ENCODE results near the gene KRT81.
A peak's percentile ranks its signal among the peaks of the same experiment; 100 is the strongest.

The KRT81 gene

DNA sequence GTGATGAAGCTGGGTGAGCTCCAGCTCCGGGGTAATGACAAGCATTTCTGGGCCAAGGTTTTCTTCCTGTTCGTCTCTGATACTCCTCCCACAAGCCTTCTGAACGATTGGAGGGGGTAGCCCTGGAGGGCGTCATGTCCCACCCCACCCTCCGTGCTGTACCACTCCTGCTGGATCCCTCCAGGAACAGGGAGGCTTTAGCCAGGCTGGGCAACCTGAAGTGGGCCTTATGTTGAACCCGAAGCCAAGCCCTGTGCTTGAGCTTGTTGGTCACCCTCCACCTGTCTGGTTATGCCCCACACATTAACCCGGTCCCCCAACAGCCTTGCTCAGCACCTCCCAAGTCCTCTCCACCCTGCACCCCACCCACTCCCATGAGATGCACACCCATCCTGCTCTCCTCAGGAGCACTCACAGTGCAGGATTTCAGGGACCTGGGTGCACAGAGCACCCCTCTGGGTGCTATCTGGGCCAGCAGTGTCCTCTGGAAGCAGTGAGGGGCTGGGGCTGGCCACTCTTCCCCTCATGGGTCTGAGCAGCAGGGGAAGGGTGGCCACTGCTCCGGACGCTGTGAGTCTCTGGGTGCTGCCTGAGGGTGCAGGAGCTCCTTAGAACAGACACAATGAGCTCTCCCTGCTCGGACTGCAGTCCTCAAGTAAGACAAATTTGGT, 36.6 kb upstream of the KRT81 start:
- Histone ChIP-seq H3K4me3 (no peak overlapping the region), H3K27ac (no peak overlapping the region), H3K9me3 (no peaks in the 10 kb centered on the region), H3K36me3 (no peaks in the 10 kb centered on the region), H3K27me3 (no peaks in the 10 kb centered on the region), H3K4me1 (peaks cover 0 to 18% (median 5%) of the 10 kb centered on the region in 4 donors)
- DNase-seq: no peak
- intact Hi-C loops (cut with DNase I; ENCODE audit: low total_unique reads): loop anchor here (2.0 kb wide), 1 partner anchor 171 kb away; no protein-coding TSS in a partner anchor
- TF ChIP-seq, protein P1, sequence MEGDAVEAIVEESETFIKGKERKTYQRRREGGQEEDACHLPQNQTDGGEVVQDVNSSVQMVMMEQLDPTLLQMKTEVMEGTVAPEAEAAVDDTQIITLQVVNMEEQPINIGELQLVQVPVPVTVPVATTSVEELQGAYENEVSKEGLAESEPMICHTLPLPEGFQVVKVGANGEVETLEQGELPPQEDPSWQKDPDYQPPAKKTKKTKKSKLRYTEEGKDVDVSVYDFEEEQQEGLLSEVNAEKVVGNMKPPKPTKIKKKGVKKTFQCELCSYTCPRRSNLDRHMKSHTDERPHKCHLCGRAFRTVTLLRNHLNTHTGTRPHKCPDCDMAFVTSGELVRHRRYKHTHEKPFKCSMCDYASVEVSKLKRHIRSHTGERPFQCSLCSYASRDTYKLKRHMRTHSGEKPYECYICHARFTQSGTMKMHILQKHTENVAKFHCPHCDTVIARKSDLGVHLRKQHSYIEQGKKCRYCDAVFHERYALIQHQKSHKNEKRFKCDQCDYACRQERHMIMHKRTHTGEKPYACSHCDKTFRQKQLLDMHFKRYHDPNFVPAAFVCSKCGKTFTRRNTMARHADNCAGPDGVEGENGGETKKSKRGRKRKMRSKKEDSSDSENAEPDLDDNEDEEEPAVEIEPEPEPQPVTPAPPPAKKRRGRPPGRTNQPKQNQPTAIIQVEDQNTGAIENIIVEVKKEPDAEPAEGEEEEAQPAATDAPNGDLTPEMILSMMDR (IDR thresholded peaks at IDR 0.05): no peak

GRCh38 chr12:52327052-52327829, 35.9 kb upstream of the KRT81 start:
- TF ChIP-seq, protein P1 (IDR thresholded peaks at IDR 0.05): peak; percentile 84 to 88
- Histone ChIP-seq H3K4me1 (peaks cover 0 to 18% (median 5%) of the 10 kb centered on the region in 4 donors), H3K4me3 (no peak overlapping the region), H3K9me3 (no peaks in the 10 kb centered on the region), H3K36me3 (no peaks in the 10 kb centered on the region), H3K27me3 (no peaks in the 10 kb centered on the region), H3K27ac (no peak overlapping the region)
- intact Hi-C loops (cut with DNase I; ENCODE audit: low total_unique reads): loop anchor here (2.0 kb wide), 1 partner anchor 170 kb away; no protein-coding TSS in a partner anchor
- peak; percentile 77 to 91 for DNase-seq

- TF ChIP-seq, protein P1 (IDR thresholded peaks at IDR 0.05): no peak
- peaks cover 0 to 18% (median 5%) of the 10 kb centered on the region in 4 donors for H3K4me1 ChIP-seq
- H3K9me3 ChIP-seq: no peaks in the 10 kb centered on the region
- peak in 1 of 2 donors; percentile 47 for DNase-seq
- no peaks in the 10 kb centered on the region for H3K36me3 ChIP-seq
- intact Hi-C loops (cut with DNase I; ENCODE audit: low total_unique reads): no loop called here
- no peak overlapping the region for H3K27ac ChIP-seq
- peaks cover 0 to 22% of the 10 kb centered on the region in 2 donors for H3K27me3 ChIP-seq
- H3K4me3 ChIP-seq: no peak overlapping the region
These were observed 32.8 kb upstream of the KRT81 start for GRCh38 chr12:52324153-52324444.

GRCh38 chr12:52323416-52324152, 32.2 kb upstream of the KRT81 start:
- Histone ChIP-seq H3K27me3 (peaks cover 0 to 24% of the 10 kb centered on the region in 2 donors), H3K4me1 (peaks cover 0 to 18% (median 5%) of the 10 kb centered on the region in 4 donors), H3K36me3 (no peaks in the 10 kb centered on the region), H3K9me3 (no peaks in the 10 kb centered on the region), H3K27ac (no peak overlapping the region), H3K4me3 (no peak overlapping the region)
- peak in 1 of 2 donors; percentile 49 for DNase-seq
- TF ChIP-seq, protein P1 (IDR thresholded peaks at IDR 0.05): no peak
- intact Hi-C loops (cut with DNase I; ENCODE audit: low total_unique reads): no loop called here

DNA sequence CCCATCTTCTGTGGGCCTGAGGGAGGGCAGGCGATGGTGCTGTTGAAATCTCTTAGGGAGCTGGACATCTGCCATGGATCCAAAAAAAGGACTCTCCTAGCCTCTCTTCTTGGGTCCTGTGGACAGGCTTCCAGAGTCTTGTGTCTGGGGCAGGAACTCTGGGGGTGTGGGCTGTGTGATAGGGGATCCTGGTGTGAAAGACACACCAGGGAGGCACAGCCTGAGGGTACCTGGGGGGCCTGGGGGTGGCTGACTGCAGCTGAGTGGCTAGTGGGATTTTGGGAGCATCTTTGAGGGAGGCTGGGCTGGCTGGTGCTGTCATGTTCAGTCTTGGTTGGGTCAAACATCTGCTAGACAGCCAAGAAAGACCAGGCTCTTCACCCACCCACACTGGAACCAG, 31.7 kb upstream of the KRT81 start:
- intact Hi-C loops (cut with DNase I; ENCODE audit: low total_unique reads): no loop called here
- TF ChIP-seq, protein P1 (IDR thresholded peaks at IDR 0.05): no peak
- no peak overlapping the region for H3K4me3 ChIP-seq
- DNase-seq: peak in 1 of 2 donors; percentile 31
- H3K9me3 ChIP-seq: no peaks in the 10 kb centered on the region
- H3K27ac ChIP-seq: no peak overlapping the region
- peaks cover 0 to 18% (median 5%) of the 10 kb centered on the region in 4 donors for H3K4me1 ChIP-seq
- H3K36me3 ChIP-seq: no peaks in the 10 kb centered on the region
- H3K27me3 ChIP-seq: peaks cover 0 to 24% of the 10 kb centered on the region in 2 donors

Data from tibial artery (tissue), 4 donors.